Neural cell (in vitro differentiated cells): ENCODE measurements around the gene BRD7.

Source experiments
- CTCF ChIP-seq: fragments of 450-650 bp; IDR thresholded peaks from 2 replicates; pipeline ENCODE4 v1.5.1; 2014; ENCODE audit warnings: antibody characterized with exemption, mild to moderate bottlenecking, moderate library complexity; ENCODE audit not compliant: poor library complexity, severe bottlenecking
- EP300 ChIP-seq: fragments of 450-650 bp; conservative IDR thresholded peaks from 2 replicates; pipeline ENCODE4 v1.6.1; 2014; ENCODE audit warnings: antibody characterized with exemption, mild to moderate bottlenecking, moderate library complexity; ENCODE audit not compliant: poor library complexity, severe bottlenecking
- EZH2 ChIP-seq: fragments of 200-600, 300-800 bp; shearing (Covaris generic), sonication (generic); IDR thresholded peaks from 2 replicates; pipeline ENCODE4 v1.6.1; 2014; ENCODE audit warnings: antibody characterized with exemption, low read length, borderline replicate concordance, mild to moderate bottlenecking; ENCODE audit not compliant: insufficient read depth, poor library complexity, severe bottlenecking
- POLR2AphosphoS5 ChIP-seq: IDR thresholded peaks from 2 replicates; pipeline ENCODE4 v1.6.1; 2012
- TAF1 ChIP-seq: IDR thresholded peaks from 2 replicates; pipeline ENCODE4 v1.6.1; 2012; ENCODE audit warnings: low read depth

DNA sequence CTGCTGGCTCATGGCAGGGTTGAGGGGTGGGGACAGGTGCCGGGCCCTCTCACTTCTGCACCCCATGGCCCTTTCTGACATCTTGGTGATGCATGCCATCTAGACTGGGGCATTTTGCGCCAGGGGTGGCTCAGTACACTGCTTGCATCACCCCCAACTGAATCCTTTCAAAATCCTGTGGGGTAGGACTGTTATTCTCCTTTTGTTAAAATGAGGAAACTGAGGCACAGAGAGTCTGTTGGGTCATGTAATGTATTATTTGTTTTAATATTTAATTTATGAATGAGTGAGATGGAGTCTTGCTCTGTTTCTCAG lies 92.5 kb downstream of the BRD7 start:
- no peak for TF ChIP-seq CTCF
- TF ChIP-seq EP300, result no peak
- no peak for TF ChIP-seq POLR2AphosphoS5
- no peak for TF ChIP-seq TAF1
- TF ChIP-seq EZH2, result no peak
